Stimulated activated CD4-positive, alpha-beta T cell treated with anti-CD3 and anti-CD28 coated beads, Interleukin-2, amount 100 ng/mL, for 48 hours (primary cell): Measurements from ENCODE around the gene SLX1A.
"Not testable (repeated sequence)": the region's sequence is repeated elsewhere in the genome, so short reads cannot be mapped to it uniquely, and the experiment has no call there.

Source experiments
- DNase-seq, 2 donors: peaks; one replicate each; pipeline ENCODE4 v3.0.0-alpha.2; 2020

The SLX1A gene

DNA sequence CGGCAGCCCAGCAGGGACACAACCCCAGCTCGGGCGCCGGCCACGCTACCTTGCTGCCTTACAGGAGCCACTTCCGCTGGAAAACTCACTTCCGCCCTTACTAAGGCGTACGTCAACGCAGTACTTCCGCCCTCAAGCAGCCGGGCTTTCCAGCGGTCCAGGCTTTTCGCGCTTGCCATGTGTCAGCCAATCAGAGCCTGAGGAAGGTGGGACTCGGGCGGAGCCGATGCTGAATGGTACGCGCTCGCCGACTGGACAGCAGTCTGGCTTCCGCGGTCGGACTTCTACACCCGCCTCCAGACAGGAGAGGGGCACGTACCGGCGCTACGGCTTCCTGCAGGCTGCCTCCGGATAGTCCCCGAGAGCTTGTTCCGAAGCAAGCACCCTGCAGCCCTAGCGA is at the start of gene SLX1A, which contains the start of gene BOLA2B:
TSS of gene SLX1A (plus strand) at position 261 of the 400 bp plus-strand sequence. CDS start 210 bp downstream, outside the sequence.
TSS of gene BOLA2B (minus strand) at position 52 of the 400 bp plus-strand sequence. CDS start 71 bp downstream, outside the sequence.
- DNase-seq = not testable (repeated sequence)

- no peak for DNase-seq
Measured at GRCh38 chr16:30144017-30144416, 49.7 kb upstream of the SLX1A start.

- no peak for DNase-seq
Measured at GRCh38 chr16:30144917-30145316, 48.8 kb upstream of the SLX1A start.

GRCh38 chr16:30145657-30146056 is 48.0 kb upstream of the SLX1A start:
- DNase-seq = no peak

- no peak for DNase-seq
Measured at GRCh38 chr16:30147843-30148510, 45.7 kb upstream of the SLX1A start.

DNA sequence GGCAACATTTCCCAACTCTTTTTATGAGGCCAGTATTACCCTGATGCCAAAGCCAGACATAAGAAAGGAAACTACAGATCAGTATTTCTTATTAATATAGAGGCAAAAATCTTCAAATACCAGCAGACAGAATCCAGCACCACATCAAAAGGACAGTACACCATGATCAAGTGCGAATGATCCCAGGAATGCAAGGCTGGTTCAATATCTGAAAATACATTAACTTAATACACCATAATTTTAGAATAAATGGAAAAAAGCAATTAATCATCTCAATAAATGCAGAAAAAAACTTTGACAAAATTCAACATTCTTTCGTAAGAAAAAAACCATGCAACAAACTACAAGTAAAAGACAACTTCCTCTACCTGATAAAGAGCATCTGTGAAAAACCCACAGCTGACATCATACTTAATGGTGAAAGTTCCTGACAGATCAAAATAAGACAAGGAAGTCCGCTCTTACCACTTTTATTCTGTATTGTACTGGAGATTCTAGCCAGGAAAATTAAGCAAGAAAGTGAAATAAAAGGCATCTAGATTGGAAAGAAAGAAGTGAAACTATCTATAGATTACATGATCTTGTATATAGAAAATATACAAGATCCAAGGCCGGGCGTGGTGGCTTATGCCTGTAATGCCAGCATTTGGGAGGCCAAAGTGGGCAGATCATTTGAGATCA is 44.3 kb upstream of the SLX1A start:
- no peak for DNase-seq

- no peak for DNase-seq
Measured at GRCh38 chr16:30151091-30151490, 42.6 kb upstream of the SLX1A start.

DNA sequence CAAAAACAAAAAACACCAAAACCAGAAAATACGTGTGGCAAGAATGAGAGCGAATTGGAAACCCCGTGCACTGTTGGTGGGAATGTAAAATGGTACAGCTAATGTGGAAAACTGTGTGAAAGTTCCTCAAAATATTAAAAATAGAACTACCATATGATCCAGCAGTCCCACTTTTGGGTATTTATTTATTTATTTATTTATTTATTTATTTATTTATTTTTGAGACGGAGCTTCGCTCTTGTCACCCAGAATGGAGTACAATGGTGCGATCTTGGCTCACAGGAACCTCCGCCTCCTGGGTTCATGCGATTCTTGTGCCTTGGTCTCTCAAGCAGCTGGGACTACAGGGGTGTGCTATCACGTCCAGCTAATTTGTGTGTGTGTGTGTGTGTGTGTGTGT is 41.2 kb upstream of the SLX1A start:
- no peak for DNase-seq

DNA sequence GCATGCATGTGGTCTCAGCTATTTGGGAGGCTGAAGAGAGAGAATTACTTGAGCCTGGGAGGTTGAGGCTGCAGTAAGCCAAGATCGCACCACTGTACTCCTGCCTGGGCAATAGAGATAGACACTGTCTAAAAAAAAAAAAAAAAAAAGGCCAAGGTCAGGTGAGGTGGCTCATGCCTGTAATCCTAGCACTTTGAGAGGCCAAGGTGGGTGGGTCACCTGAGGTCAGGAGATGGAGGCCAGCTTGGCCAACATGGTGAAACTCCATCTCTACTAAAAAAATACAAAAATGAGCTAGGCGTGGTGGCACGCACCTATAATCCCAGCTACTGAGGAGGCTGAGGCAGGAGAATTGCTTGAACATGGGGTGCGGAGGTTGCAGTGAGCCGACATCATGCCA is 38.5 kb upstream of the SLX1A start:
- DNase-seq = no peak

GRCh38 chr16:30157214-30157613 is 36.5 kb upstream of the SLX1A start:
- DNase-seq = no peak

DNA sequence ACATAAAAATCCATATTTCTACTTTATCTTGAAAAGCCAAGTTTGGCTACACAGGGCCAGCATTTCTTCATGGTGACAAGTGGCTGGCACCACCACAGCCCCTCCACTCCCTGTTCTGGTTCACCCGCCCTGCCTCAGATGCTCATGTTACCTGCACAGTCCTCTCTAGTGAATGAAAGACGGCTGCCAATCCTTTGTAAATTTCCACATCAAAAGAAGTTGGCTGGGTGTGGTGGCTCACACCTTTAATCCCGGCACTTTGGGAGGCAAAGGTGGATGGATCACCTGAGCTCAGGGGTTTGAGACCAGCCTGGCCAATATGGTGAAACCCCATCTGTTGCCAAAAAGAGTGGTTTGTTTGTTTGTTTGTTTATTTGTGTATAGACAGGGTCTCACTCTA is 30.1 kb upstream of the SLX1A start:
- no peak for DNase-seq

- DNase-seq = no peak
Measured at GRCh38 chr16:30166202-30166902, 27.3 kb upstream of the SLX1A start.

DNA sequence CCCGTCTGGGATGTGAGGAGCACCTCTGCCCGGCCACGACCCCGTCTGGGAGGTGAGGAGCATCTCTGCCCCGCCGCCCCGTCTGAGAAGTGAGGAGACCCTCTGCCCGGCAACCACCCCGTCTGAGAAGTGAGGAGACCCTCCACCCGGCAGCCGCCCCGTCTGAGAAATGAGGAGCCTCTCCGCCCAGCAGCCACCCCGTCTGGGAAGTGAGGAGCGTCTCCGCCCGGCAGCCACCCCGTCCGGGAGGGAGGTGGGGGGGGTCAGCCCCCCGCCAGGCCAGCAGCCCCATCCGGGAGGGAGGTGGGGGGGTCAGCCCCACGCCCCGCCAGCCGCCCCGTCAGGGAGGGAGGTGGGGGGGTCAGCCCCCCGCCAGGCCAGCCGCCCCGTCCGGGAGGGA is 24.9 kb upstream of the SLX1A start:
- DNase-seq = not testable (repeated sequence)

- DNase-seq = not testable (repeated sequence)
Measured at GRCh38 chr16:30169416-30169815, 24.3 kb upstream of the SLX1A start.

GRCh38 chr16:30170145-30170544 is 23.5 kb upstream of the SLX1A start:
- DNase-seq = not testable (repeated sequence)

DNA sequence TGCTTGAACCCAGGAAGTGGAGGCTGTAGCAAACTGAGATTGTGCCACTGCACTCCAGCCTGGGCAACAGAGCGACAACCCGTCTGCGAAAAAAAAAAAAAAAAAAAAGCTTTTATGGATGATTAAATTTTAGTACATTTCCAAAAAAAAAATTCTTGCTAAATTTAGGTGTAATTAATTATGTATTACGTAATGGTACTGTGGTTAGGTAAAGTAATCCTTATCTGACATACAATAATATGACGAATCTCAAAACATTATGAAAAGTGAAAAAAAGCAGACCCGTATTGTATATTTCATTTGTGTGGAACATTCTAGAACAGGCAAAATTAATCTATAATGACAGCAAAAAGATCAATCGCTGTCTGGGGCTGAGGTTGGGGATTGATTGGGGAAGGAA is 20.6 kb upstream of the SLX1A start:
- DNase-seq = no peak

- DNase-seq = not testable (repeated sequence)
Measured at GRCh38 chr16:30176876-30177275, 16.8 kb upstream of the SLX1A start.

GRCh38 chr16:30179195-30179594 is 14.5 kb upstream of the SLX1A start:
- DNase-seq = no peak

DNA sequence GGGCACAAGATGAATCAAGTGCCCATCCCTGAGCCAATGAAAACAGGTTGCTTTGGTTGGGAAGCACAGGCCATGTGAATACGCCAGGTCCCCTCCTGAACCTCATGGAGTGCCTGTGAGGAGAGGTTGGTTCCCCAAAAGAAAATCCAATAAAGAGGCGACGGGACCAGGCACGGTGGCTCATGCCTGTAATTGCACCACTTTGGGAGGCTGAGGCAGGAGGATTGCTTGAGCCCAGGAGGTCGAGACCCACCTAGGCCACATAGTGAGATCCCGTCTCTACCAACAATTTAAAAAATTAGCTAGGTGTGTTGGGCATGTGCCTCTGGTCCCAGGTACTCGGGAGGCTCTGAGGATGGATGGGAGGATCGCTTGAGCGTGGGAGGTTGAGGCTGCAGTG is 13.7 kb upstream of the SLX1A start:
- no peak for DNase-seq

DNA sequence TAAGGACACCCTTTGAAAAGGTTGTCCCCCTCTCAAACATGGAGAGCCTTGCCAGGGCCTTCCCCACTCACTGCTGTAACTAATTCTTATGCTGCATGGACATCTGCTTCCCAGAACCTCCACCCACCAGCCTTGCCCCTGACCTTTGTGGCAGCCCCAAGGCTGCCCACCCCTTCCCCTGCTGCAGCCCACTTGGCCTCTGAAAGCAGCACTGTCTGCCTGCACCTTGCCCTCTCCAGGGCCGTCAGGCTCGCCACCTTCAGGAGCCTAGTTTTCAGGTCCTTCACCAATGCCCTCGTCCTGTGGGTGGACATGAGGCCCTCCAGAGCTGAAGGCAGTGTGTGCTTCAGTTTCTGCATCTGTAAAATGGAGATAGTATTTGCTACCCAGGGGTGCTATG is 12.9 kb upstream of the SLX1A start:
- DNase-seq = no peak

DNA sequence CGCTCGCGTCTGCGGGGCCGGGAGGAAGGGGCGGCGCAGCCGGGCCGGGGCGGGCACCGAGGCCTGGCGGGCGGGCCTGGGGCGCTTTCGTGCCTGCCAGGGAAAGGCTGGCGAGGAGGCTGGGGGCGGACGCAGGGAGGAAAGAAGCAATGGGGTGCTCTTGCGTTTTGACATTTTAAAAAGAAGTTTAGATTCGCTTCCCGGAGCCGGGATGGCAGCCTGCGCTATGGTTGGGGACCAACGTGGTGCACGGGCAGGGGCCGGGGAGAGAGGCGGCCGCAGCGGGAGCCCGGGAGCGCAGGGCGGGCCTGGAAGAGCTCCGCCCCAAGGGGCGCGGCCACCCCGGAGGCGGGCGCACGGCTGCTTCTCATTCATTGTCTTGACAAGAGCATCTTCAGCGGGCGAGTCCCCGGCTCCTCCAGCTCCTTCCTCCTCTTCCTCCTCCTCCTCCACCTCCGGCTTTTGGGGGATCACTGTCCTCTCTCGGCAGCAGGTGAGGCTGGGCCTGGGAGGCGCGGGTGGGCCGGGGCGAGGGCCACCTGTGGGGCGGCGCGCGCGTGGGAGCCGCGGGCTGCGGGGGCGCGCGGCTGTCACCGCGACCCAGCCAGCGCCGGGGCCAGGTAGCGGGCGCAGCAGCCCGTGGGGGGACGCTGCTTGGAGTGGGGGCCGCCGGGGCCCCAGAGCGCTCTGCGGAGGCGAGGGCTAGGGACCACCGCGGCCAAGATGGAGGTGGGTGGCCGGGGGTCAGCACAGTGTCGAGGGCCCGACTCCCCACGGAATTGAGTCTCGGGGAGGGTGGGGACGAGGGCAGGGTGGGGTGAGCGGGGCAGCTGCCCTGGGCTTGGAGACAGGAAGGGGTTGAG is 10.2 kb upstream of the SLX1A start, which contains the start of gene CORO1A:
TSS of gene CORO1A (plus strand) at position 370 of the 863 bp plus-strand sequence. CDS start 1,608 bp downstream, outside the sequence.
- peak; percentile 83 to 84 for DNase-seq

DNA sequence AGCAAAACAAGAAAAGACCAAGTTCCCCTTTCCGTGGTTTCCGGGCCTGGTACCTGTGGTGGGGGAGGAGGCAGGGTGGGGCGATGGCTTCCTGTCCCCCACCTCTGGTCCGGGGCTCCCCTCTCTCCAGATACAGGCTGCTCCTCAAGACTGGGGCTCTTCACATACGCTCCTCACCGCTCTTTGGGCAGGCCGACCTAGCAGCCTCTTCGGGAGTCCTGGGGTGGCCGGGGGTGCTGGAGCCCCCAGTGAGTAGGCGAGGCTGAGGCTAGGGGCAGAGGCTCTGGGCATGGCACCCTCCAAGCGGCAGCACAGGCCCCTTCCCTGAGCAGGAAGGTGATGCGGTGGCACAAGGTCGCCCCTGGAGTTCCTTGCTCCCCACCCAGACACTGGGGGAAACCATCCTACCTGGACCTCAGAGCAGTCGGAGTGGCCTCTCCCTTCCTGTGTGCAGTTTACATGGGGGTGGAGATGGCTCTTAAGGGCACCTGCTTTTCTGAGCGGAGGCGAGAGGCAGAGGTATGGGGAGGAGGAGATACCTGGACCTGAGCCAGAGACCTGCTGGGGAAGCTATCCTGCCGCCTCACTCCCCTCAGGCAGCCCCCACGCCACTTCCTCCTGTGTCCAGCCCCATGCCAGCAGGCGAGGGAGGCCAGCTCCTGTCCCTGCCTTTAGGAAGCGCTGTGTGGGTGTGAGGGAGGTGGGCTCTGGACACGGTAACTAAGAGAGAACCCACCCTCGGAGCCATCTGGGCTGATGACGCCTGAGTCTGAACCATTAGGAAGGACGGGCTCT is 9.4 kb upstream of the SLX1A start:
- DNase-seq = peak; percentile 44 to 53
